Measurements from ENCODE around the gene PLXNB3.

The PLXNB3 gene

GRCh38 chrX:153793291-153793690 is 29.2 kb downstream of the PLXNB3 start:
- DNase-seq (ENCODE audit: low read depth), result no peak

DNA sequence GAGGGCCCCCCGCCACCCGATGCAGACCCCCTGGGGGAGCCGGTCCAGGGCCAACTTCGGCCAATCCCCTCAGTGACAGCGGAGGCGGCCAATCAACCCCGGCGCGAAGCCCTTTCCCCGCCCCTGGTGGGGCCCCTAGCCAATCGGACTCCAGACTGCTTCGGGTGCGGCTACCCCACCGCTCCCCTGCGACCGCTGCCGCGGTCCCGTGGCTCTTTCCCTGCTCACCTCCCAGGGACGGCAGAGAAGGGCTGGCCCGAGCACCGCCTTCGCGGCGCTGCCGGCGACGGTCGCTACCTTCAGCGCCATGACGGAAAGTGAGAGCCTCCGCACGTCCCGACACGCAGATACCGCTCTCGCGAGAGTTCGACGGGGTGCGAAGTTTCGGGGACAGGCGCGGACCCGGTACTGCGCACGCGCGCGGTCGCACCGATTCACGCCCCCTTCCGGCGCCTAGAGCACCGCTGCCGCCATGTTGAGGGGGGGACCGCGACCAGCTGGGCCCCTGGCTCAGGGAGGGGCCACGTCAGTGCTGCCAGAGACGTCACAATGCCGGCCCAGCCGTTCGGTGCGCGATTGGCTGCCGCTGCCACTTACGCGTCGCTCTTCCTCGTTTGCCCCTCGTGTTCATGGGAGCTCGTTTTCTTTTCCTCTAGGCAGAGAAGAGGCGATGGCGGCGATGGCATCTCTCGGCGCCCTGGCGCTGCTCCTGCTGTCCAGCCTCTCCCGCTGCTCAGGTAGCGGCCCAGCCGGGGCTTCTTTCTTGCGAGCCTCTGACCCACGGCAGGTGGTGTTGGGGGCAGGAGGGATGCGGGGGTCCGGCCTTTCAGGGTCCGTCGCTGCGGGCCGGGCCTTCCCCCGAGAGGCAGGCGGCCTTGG is 30.2 kb downstream of the PLXNB3 start, which contains the start of the genes IDH3G and SSR4:
IDH3G (minus strand) TSS at position 358 of the 879 bp plus-strand sequence; CDS start at position 309, 49 bp downstream.
SSR4 (plus strand) TSS at position 651 of the 879 bp plus-strand sequence; CDS start at position 671, 20 bp downstream.
- peak; percentile 81 for DNase-seq (ENCODE audit: low read depth)

GRCh38 chrX:153794897-153795816 is 31.1 kb downstream of the PLXNB3 start:
- no peak for DNase-seq (ENCODE audit: low read depth)

DNA sequence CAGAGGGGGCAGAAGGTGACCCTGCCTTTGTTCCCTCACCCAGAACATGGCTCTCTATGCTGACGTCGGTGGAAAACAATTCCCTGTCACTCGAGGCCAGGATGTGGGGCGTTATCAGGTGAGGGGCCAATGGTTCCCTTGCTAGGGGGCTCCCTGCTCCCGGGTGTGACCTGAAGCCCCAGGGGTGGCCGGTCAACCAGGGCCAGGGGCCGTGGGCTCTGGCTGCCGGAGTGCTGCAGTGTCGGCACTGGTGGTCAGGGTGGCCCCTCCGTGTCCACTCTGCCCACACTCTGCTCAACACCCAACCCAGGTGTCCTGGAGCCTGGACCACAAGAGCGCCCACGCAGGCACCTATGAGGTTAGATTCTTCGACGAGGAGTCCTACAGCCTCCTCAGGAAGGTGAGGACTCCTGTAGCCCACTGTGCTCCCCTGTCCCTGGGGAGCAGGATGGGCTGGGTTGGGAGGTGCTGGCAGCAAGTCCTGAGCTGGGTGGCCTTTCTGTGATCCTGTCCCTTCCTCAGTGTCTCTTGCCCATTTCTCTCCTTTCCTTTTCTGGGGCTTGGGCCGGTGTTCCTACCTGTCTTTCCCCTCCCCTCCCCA is 33.5 kb downstream of the PLXNB3 start:
- DNase-seq (ENCODE audit: low read depth), result no peak

- DNase-seq (ENCODE audit: low read depth), result no peak
Measured at GRCh38 chrX:153799326-153799725, 35.3 kb downstream of the PLXNB3 start.

GRCh38 chrX:153800177-153800722 is 36.2 kb downstream of the PLXNB3 start:
- no peak for DNase-seq (ENCODE audit: low read depth)

DNA sequence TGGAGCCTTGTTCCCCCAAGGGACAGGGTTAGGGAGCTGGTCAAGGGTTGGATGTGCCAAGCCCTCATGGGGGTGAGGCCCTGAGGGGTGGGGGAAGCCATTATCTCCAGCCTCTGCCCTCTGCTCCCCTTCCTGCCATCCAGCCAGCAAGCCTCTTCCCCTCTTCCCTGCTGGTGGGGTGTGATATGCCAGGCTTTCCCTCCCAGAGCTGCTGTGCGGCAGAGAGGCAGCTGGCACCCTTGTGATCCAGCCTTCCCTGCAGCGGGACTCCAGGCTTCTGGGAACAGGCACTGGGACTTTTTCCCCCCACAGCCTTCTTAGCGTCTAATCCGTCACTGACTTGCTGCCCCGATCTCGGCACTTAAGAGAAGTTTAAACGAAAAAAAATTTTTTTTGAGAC is 36.7 kb downstream of the PLXNB3 start:
- no peak for DNase-seq (ENCODE audit: low read depth)

GRCh38 chrX:153801669-153802068 is 37.6 kb downstream of the PLXNB3 start:
- DNase-seq (ENCODE audit: low read depth), result no peak

DNA sequence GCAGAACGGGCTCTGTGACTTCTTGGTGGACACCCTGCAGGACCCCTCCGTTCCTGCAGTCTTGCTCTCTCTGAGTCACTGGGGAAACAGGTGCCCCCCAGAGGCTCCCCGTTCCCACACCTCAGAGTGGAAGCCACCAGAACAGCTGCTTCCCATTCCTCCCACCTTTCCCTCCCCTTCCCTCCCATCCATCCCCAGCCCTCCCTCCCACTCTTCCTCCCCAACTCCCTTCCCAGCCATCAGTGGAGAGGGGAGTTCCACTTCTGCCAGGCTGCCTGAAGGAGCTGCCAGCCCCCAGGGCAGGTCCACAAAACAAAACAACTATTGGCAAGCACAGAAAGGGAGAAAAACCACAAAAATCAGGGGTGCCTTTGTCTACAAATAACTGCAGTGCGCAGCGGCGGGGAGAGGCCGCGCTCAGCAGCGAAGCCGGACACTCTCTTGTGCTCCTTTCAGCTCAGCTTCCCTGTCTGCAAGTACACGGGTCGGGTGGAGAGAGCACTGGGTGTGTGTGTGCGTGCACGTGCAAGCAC is 38.5 kb downstream of the PLXNB3 start:
- no peak for DNase-seq (ENCODE audit: low read depth)

DNA sequence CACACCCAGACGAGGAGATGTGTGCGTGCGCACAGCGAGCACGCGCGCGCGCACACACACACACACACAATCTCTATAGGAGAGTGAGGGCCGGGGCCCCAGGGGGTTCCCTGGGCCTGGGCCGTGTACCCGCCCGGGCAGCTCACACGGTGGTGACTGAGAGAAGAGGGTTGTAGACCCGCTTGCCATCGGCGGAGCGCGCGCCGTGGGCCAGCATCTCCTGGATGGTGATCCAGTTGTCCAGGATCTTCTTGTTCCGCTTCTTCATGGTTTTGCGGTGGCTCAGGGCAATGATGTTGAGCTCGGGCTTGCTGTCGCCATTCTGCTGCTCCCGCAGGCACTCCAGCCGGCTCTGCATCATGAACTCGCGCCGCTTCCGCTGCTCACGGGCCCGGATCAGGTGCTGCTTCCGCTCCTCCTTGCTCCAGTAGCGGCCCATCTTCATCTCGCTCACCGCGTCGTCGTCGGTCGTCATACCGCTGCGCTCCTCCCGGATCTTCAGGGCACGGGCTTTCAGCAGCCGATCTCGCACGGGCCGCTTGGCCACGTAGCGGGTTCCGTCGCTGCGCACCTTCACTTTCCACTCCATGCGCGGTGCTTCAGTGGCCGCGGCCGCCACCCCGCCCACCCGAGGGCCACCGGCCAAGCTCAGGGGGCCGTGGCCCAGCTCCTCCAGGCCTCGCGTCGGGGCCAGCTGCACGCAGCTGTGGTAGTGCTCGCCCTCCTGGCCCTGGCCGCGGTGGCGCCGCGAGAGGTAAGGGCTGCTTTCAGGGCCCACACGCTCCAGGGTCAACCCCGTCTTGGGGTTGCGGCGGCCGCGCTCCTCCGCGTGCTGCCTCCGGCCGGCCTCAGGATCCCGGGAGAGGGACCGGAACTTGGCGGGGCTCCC is 39.4 kb downstream of the PLXNB3 start:
- no peak for DNase-seq (ENCODE audit: low read depth)

GRCh38 chrX:153804100-153804595 is 40.1 kb downstream of the PLXNB3 start:
- no peak for DNase-seq (ENCODE audit: low read depth)

DNA sequence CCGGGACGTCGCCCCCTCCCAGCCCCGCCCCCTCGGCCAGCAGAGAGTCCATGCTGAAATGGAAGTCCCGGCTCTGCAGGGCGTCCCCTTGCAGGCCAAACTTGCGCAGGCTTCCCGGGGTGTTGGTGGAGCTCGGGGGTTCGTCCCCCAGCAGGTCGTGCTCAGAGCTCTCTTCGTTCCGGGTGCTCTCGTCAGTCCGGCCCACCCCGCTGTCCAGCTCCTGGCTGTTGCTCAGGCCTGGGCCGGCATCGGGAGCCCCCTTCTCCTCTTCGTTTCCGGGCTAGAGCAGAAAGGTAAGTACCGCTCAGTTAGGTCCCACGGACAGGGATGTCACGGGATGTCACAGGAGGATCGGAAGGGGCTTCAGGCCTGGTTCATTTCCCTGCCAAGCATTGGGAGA is 40.6 kb downstream of the PLXNB3 start:
- no peak for DNase-seq (ENCODE audit: low read depth)

- no peak for DNase-seq (ENCODE audit: low read depth)
Measured at GRCh38 chrX:153805436-153805835, 41.4 kb downstream of the PLXNB3 start.

- DNase-seq (ENCODE audit: low read depth), result no peak
Measured at GRCh38 chrX:153806999-153807575, 43.0 kb downstream of the PLXNB3 start.

DNA sequence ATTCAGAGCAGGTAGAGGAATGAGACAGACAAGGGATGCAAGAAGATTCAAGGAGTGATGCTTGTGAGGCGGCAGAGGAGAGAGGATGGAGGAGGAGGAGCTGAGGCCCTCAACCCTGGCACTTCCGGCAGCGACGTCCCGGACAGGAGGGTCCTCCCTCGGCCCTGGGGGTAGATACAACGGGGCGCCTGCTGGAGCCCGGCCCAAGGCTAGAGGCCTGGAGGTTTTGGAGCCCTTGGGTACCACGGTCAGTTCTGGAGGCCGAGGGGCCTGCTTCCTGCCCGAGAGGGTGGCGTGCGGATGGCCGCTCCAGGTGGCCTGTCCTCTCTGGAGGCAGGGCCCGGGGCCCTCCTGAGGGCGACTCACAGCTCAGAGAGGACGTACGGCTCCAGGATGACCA is 43.9 kb downstream of the PLXNB3 start:
- no peak for DNase-seq (ENCODE audit: low read depth)

GRCh38 chrX:153812220-153812619 is 48.2 kb downstream of the PLXNB3 start:
- DNase-seq (ENCODE audit: low read depth), result no peak

- DNase-seq (ENCODE audit: low read depth), result no peak
Measured at GRCh38 chrX:153813161-153813560, 49.1 kb downstream of the PLXNB3 start.

GRCh38 chrX:153814591-153815315 is 50.7 kb downstream of the PLXNB3 start:
- no peak for DNase-seq (ENCODE audit: low read depth)

All from GM04504 (cell line).